ENCODE data around the gene DOC2B. TPM values are rescaled to one million over a fixed set of nuclear protein-coding genes. Genes with fewer than 3 reads are reported as not detected.
"Not testable (repeated sequence)": the region's sequence is repeated elsewhere in the genome, so short reads cannot be mapped to it uniquely, and the experiment has no call there.

The DOC2B gene
- polyA plus RNA-seq, 2 donors: 2.0 to 14.5 TPM

DNA sequence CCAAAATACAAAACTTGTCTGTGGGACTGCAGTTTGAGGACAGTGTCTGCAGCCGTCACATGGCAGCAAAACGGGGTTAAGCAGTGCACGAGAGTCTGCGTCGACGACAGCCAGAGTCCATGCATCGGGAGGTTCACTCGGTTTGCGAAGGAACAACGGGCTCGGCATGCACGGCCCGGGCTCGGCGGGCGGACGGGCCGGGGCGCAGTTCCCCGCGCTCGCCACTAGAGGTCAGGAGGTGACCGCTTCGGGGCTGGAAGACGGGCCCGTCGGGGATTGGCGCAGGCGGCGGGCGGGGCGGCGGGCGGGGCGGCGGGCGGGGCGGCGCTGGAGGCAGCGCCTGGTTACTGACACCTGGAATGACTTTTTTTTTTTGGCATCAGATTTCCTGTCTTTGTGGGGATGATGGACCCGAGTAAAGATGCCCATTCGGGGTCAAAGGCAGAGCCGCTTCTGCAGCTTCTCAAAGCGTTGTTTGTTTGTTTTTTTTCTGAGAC lies 37.6 kb downstream of the DOC2B start:
- Histone ChIP-seq H3K36me3 (ENCODE audit: control insufficient read depth in 2 of 2, insufficient read depth in 2 of 2, low read length in 1 of 2) (peaks cover 0 to 2% of the 10 kb centered on the region in 2 donors), H3K27ac (ENCODE audit: low read depth in 2 of 2, low read length in 1 of 2) (no peak overlapping the region), H3K4me3 (ENCODE audit: low read depth in 1 of 2, low read length in 2 of 2) (no peak overlapping the region), H3K27me3 (ENCODE audit: control insufficient read depth in 1 of 2, insufficient read depth in 2 of 2, low read length in 2 of 2) (no peaks in the 10 kb centered on the region), H3K4me1 (ENCODE audit: control insufficient read depth in 2 of 2, insufficient read depth in 2 of 2, low read length in 1 of 2) (no peaks in the 10 kb centered on the region), H3K9me3 (ENCODE audit: control insufficient read depth in 2 of 2, insufficient read depth in 1 of 2, low read depth in 1 of 2, low read length in 1 of 2) (no peaks in the 10 kb centered on the region)
- 2 to 3% methylated on average over 44 of the region's 44 CpGs for WGBS, 2 donors

DNA sequence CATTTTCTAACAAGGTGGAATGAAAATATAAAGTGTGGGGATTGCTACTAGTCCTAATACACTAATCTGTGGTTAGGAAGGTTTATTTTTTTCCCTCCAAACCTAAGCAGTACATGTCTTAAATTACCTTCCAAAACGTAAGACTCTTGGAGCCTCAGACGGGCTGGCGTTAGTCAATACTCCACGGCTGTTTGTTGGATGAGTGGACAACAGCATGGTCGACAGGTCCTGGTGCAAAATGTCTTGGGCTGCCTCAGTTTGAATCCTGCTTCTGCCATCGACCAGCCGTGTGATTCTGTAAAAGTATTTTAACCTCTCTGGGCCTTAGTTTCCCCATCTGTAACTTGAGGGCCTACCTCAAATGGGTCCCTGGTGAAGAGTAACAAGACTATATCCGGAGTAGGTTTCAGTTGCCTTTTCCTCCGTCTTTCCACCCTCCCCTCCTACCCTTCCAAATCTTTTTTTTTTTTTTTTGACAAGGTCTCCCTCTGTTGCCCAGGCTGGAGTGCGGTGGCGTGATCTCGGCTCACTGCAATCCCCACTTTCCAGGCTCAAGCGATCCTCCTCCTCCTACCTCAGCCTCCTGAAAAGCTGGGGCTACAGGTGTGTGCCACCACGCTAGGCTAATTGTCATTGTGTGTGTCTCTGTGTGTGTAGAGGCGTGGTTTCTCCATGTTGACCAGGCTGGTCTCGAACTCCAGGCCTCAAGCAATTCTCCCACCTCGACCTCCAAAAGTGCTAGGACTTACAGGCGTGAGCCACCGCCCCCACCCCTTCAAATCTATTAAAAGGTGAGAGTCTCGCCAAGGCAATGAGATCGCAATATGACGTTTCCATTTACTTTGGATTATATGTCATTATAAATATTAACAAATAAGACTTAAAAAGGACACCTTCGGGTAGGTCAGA lies 38.3 kb downstream of the DOC2B start:
- Histone ChIP-seq H3K4me1 (ENCODE audit: control insufficient read depth in 2 of 2, insufficient read depth in 2 of 2, low read length in 1 of 2) (no peaks in the 10 kb centered on the region), H3K27me3 (ENCODE audit: control insufficient read depth in 1 of 2, insufficient read depth in 2 of 2, low read length in 2 of 2) (no peaks in the 10 kb centered on the region), H3K27ac (ENCODE audit: low read depth in 2 of 2, low read length in 1 of 2) (no peak overlapping the region), H3K4me3 (ENCODE audit: low read depth in 1 of 2, low read length in 2 of 2) (no peak overlapping the region), H3K36me3 (ENCODE audit: control insufficient read depth in 2 of 2, insufficient read depth in 2 of 2, low read length in 1 of 2) (peaks cover 0 to 2% of the 10 kb centered on the region in 2 donors), H3K9me3 (ENCODE audit: control insufficient read depth in 2 of 2, insufficient read depth in 1 of 2, low read depth in 1 of 2, low read length in 1 of 2) (no peaks in the 10 kb centered on the region)
- WGBS, 2 donors: 65 to 69% methylated on average over 23 of the region's 23 CpGs

DNA sequence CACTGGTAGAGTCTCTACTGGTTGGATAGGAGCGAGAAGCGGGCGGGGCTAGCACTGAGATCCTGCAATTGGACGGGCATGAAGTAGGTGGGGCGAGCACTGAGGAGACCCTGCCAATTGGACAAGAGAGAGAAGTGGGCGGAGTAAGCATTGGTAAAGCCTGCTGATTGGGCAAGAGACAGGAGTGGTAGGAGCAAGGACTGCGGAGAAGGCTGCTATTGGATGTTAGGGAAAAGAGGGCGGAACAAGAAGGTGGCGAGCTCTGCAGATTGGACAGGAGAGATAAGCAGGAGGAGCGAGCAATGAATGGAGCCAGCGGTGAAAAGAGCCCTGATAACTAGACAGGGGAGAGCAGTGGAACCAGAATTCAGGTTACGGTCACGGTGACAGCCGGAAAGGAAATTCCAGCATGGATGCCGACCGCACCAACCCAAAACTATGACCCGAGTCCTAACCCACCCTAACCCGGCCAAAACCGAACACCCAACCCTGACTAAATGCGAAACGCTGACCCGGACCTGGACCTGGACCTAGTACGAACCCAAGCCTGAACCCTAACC lies 39.3 kb downstream of the DOC2B start:
- whole genome bisulfite sequencing, 2 donors: 94 to 95% methylated on average over 21 to 23 of the region's 23 CpGs
- H3K4me1 ChIP-seq (ENCODE audit: control insufficient read depth in 2 of 2, insufficient read depth in 2 of 2, low read length in 1 of 2): no peaks in the 10 kb centered on the region
- H3K27ac ChIP-seq (ENCODE audit: low read depth in 2 of 2, low read length in 1 of 2): no peak overlapping the region
- no peak overlapping the region for H3K4me3 ChIP-seq (ENCODE audit: low read depth in 1 of 2, low read length in 2 of 2)
- H3K9me3 ChIP-seq (ENCODE audit: control insufficient read depth in 2 of 2, insufficient read depth in 1 of 2, low read depth in 1 of 2, low read length in 1 of 2): no peaks in the 10 kb centered on the region
- no peaks in the 10 kb centered on the region for H3K36me3 ChIP-seq (ENCODE audit: control insufficient read depth in 2 of 2, insufficient read depth in 2 of 2, low read length in 1 of 2)
- H3K27me3 ChIP-seq (ENCODE audit: control insufficient read depth in 1 of 2, insufficient read depth in 2 of 2, low read length in 2 of 2): no peaks in the 10 kb centered on the region

DNA sequence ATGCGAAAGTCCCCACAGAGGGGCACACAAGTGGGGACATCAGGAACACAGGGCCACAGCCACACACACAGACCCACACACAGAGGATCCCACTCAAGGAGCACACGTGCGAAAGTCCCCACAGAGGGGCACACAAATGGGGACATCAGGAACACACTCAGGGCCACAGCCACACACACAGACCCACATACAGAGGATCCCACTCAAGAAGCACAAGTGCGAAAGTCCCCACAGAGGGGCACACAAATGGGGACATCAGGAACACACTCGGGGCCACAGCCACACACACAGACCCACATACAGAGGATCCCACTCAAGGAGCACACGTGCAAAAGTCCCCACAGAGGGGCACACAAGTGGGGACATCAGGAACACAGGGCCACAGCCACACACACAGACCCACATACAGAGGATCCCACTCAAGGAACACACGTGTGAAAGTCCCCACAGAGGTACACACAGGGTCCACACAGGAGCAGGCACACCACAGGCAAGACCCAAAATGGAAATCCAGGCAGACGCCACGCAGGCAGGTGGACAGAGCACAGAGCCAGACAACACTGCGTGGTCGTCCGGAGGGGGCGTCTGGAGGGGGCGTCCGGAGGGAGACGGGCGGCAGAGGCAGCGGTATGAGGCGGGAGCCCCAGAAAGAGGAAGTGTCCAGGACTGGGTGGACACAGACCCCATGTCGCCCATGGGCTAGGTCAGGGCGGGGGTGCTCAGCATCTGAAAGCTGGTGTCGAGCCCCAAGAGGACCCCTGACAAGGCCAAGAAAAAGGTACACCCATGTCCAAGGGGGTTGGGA lies 41.8 kb downstream of the DOC2B start:
- not testable (repeated sequence) for H3K27ac ChIP-seq (ENCODE audit: low read depth in 2 of 2, low read length in 1 of 2); H3K36me3 ChIP-seq (ENCODE audit: control insufficient read depth in 2 of 2, insufficient read depth in 2 of 2, low read length in 1 of 2); H3K4me3 ChIP-seq (ENCODE audit: low read depth in 1 of 2, low read length in 2 of 2); H3K27me3 ChIP-seq (ENCODE audit: control insufficient read depth in 1 of 2, insufficient read depth in 2 of 2, low read length in 2 of 2); H3K4me1 ChIP-seq (ENCODE audit: control insufficient read depth in 2 of 2, insufficient read depth in 2 of 2, low read length in 1 of 2); H3K9me3 ChIP-seq (ENCODE audit: control insufficient read depth in 2 of 2, insufficient read depth in 1 of 2, low read depth in 1 of 2, low read length in 1 of 2)
- WGBS, 2 donors: 65 to 74% methylated on average over 16 to 21 of the region's 22 CpGs

DNA sequence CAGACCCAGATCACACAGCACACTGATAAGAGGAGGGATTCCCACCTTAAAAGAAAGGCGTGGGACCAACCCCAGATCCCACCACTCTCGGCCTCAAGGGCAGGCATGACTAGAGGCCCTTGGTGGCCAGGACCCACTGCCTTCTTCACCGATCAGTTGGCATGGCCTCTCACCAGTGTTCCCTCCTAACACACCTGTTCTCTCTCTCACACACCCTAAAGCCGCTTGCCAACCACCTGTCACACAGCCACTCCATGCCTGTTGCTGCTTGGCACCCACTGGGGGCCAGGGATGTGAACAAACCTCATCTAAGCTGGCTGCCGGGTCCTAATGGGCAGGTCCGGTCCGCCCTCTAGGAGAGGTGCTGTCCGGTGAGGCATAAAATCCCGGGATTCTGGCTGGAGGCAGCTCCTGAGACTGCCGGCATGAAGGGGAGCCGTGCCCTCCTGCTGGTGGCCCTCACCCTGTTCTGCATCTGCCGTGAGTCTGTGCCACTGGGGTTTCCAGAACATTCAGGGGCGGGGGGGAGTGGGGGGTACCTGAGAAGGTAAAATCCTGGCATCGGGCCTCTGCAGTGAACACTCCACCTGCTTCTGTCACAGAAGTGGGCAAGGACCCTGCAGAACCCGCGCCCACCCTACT lies 44.2 kb downstream of the DOC2B start, which contains the start of gene SCGB1C2:
Gene SCGB1C2 (plus strand): TSS at position 404 of the 642 bp plus-strand sequence. CDS start 22 bp downstream, at position 426.
- not testable (repeated sequence) for H3K36me3 ChIP-seq (ENCODE audit: control insufficient read depth in 2 of 2, insufficient read depth in 2 of 2, low read length in 1 of 2); H3K27me3 ChIP-seq (ENCODE audit: control insufficient read depth in 1 of 2, insufficient read depth in 2 of 2, low read length in 2 of 2); H3K27ac ChIP-seq (ENCODE audit: low read depth in 2 of 2, low read length in 1 of 2); H3K4me1 ChIP-seq (ENCODE audit: control insufficient read depth in 2 of 2, insufficient read depth in 2 of 2, low read length in 1 of 2); H3K4me3 ChIP-seq (ENCODE audit: low read depth in 1 of 2, low read length in 2 of 2); H3K9me3 ChIP-seq (ENCODE audit: control insufficient read depth in 2 of 2, insufficient read depth in 1 of 2, low read depth in 1 of 2, low read length in 1 of 2)
- 71 to 86% methylated on average over 6 to 11 of the region's 16 CpGs for WGBS, 2 donors

DNA sequence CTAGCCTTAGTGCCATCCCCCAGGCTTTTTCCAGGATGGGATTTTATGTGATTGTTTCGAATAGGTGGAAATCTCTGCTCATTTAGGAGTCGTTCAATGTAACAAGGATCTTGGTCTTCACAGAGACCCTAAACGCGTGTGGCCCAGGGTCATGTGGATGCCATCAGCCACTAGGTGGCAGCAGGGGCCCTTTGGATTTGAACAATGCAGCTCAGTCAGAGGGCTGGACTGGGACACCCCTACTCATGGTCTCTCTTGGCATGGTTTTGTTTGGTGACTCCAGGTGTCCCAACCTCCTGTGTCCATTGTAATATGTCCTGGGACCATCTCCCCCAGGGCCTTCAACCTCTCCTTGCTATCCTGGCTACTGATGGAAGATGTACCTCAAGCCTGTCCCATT lies 44.9 kb downstream of the DOC2B start:
- not testable (repeated sequence) for H3K4me1 ChIP-seq (ENCODE audit: control insufficient read depth in 2 of 2, insufficient read depth in 2 of 2, low read length in 1 of 2); H3K9me3 ChIP-seq (ENCODE audit: control insufficient read depth in 2 of 2, insufficient read depth in 1 of 2, low read depth in 1 of 2, low read length in 1 of 2); H3K27me3 ChIP-seq (ENCODE audit: control insufficient read depth in 1 of 2, insufficient read depth in 2 of 2, low read length in 2 of 2); H3K27ac ChIP-seq (ENCODE audit: low read depth in 2 of 2, low read length in 1 of 2); H3K36me3 ChIP-seq (ENCODE audit: control insufficient read depth in 2 of 2, insufficient read depth in 2 of 2, low read length in 1 of 2); H3K4me3 ChIP-seq (ENCODE audit: low read depth in 1 of 2, low read length in 2 of 2)
- WGBS, 2 donors: 4 to 7% methylated on average over 3 of the region's 4 CpGs

DNA sequence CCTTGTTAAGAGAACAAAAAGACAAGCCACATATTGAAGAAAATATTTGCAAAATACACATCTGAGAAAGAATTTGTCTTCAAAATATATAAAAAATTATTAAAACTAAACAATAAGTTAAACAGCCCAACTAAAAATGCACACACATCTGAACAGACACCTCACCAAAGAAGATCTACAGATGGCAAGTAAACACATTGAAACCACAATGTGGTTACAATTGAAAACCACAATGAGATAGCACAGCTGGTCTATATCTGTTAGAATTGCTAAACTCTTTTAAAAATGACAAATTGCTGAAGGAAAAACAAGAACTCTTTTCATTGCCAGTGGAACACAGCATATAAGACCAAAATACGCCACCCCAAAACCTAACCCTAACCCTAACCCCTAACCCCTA lies 45.6 kb downstream of the DOC2B start:
- H3K27me3 ChIP-seq (ENCODE audit: control insufficient read depth in 1 of 2, insufficient read depth in 2 of 2, low read length in 2 of 2); H3K36me3 ChIP-seq (ENCODE audit: control insufficient read depth in 2 of 2, insufficient read depth in 2 of 2, low read length in 1 of 2); H3K4me3 ChIP-seq (ENCODE audit: low read depth in 1 of 2, low read length in 2 of 2); H3K4me1 ChIP-seq (ENCODE audit: control insufficient read depth in 2 of 2, insufficient read depth in 2 of 2, low read length in 1 of 2); H3K27ac ChIP-seq (ENCODE audit: low read depth in 2 of 2, low read length in 1 of 2); H3K9me3 ChIP-seq (ENCODE audit: control insufficient read depth in 2 of 2, insufficient read depth in 1 of 2, low read depth in 1 of 2, low read length in 1 of 2): not testable (repeated sequence)
- no CpG with 5 or more reads among the region's 1 CpG for WGBS, 2 donors

DNA sequence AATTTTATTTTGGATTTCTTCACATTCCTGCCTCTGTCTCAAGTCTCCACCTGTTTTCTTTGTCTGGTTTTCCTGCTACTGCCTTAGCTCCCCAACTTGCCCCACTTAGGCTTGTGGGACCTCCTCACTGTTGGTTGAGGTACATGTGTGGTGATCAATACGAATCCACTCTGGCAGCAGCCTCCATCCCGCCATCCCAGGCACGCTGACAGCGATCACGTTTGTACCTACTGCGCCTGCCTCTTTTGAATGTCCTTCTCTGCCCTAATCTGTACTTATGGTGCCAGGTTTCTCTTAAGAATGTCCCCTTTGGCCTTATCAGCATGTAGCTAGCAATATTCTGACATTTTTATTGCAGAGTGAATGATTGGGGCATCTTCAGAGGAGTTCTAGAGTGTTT lies 46.4 kb downstream of the DOC2B start:
- not testable (repeated sequence) for H3K9me3 ChIP-seq (ENCODE audit: control insufficient read depth in 2 of 2, insufficient read depth in 1 of 2, low read depth in 1 of 2, low read length in 1 of 2); H3K4me1 ChIP-seq (ENCODE audit: control insufficient read depth in 2 of 2, insufficient read depth in 2 of 2, low read length in 1 of 2); H3K27ac ChIP-seq (ENCODE audit: low read depth in 2 of 2, low read length in 1 of 2); H3K36me3 ChIP-seq (ENCODE audit: control insufficient read depth in 2 of 2, insufficient read depth in 2 of 2, low read length in 1 of 2); H3K4me3 ChIP-seq (ENCODE audit: low read depth in 1 of 2, low read length in 2 of 2); H3K27me3 ChIP-seq (ENCODE audit: control insufficient read depth in 1 of 2, insufficient read depth in 2 of 2, low read length in 2 of 2)
- WGBS, 2 donors: 80 to 81% methylated on average over 6 of the region's 6 CpGs

DNA sequence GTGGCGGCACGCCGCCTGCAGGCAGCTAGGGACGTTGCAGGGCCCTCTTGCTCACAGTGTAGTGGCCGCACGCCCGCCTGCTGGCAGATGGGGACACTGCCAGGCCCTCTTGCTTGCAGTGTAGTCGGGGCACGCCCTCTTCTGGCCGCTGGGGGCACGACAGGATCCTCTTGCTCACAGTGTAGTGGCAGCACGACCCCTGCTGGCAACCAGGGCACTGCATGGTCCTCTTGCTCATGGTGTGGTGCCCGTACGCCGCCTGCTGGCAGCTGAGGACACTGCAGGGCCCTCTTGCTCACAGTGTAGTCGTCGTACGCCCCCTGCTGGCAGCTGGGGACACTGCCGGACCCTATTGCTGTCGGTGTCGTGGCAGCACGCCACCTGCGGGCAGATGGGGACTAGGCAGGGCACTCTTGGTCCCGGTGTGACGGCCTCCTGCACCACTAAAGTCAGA lies 47.1 kb downstream of the DOC2B start:
- H3K4me3 ChIP-seq (ENCODE audit: low read depth in 1 of 2, low read length in 2 of 2); H3K27me3 ChIP-seq (ENCODE audit: control insufficient read depth in 1 of 2, insufficient read depth in 2 of 2, low read length in 2 of 2); H3K27ac ChIP-seq (ENCODE audit: low read depth in 2 of 2, low read length in 1 of 2); H3K36me3 ChIP-seq (ENCODE audit: control insufficient read depth in 2 of 2, insufficient read depth in 2 of 2, low read length in 1 of 2); H3K4me1 ChIP-seq (ENCODE audit: control insufficient read depth in 2 of 2, insufficient read depth in 2 of 2, low read length in 1 of 2); H3K9me3 ChIP-seq (ENCODE audit: control insufficient read depth in 2 of 2, insufficient read depth in 1 of 2, low read depth in 1 of 2, low read length in 1 of 2): not testable (repeated sequence)
- 50 to 77% methylated on average over 3 to 12 of the region's 25 CpGs for WGBS, 2 donors
